Loucy (cell line): Measurements from ENCODE around the gene IL1R1.
"Not testable (repeated sequence)": the region's sequence is repeated elsewhere in the genome, so short reads cannot be mapped to it uniquely, and the experiment has no call there.

Experiments used
- EZH2phosphoT487 ChIP-seq: fragments of 200-600 bp; IDR thresholded peaks from 2 replicates; pipeline ENCODE4 v1.6.1; 2018; ENCODE audit warnings: antibody characterized with exemption, mild to moderate bottlenecking, moderate library complexity, borderline replicate concordance
- TF ChIP-seq, protein P1 (sequence below): fragments of 200-600 bp; sonication (generic); conservative IDR thresholded peaks from 2 replicates; pipeline ENCODE4 v1.5.1; 2014; ENCODE audit warnings: mild to moderate bottlenecking, antibody characterized with exemption, low read length

DNA sequence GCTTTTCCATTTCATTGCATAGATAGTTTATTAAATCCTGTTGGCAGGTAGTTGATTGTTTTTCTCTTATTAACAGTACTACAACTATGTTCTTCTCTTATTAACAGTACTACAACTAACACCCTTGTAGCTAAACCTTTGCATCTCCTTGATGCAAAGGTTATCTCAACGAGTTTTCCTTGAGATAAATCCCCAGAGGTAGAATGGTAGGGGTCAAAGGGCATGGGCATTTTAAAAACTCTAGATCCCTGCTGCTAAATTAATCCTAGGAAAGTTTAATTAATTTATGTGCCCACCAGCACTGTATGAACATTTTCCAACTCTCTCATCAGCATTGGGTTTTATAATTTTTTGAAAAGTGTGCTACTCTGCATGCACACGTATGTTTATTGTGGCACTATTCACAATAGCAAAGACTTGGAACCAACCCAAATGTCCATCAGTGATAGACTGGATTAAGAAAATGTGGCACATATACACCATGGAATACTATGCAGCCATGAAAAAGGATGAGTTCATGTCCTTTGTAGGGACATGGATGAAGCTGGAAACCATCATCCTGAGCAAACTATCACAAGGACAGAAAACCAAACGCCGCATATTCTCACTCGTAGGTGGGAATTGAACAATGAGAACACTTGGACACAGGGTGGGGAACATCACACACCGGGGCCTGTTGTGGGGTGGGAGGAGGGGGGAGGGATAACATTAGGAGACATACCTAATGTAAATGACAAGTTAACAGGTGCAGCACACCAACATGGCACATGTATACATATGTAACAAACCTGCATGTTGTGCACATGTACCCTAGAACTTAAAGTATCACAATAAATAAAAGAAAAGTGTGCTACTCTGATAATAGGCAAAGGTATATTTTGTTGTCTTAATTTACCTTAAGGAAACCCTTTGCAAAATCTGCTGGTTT is 35.5 kb upstream of the IL1R1 start:
- TF ChIP-seq, protein P1, sequence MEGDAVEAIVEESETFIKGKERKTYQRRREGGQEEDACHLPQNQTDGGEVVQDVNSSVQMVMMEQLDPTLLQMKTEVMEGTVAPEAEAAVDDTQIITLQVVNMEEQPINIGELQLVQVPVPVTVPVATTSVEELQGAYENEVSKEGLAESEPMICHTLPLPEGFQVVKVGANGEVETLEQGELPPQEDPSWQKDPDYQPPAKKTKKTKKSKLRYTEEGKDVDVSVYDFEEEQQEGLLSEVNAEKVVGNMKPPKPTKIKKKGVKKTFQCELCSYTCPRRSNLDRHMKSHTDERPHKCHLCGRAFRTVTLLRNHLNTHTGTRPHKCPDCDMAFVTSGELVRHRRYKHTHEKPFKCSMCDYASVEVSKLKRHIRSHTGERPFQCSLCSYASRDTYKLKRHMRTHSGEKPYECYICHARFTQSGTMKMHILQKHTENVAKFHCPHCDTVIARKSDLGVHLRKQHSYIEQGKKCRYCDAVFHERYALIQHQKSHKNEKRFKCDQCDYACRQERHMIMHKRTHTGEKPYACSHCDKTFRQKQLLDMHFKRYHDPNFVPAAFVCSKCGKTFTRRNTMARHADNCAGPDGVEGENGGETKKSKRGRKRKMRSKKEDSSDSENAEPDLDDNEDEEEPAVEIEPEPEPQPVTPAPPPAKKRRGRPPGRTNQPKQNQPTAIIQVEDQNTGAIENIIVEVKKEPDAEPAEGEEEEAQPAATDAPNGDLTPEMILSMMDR = not testable (repeated sequence)
- not testable (repeated sequence) for TF ChIP-seq EZH2phosphoT487
